ENCODE results near the gene NUP35. TPM values are rescaled to one million over a fixed set of nuclear protein-coding genes. Genes with fewer than 3 reads are reported as not detected.

The NUP35 gene
- total RNA-seq, 1 experiment from 2014 or later, result 33.4 TPM

DNA sequence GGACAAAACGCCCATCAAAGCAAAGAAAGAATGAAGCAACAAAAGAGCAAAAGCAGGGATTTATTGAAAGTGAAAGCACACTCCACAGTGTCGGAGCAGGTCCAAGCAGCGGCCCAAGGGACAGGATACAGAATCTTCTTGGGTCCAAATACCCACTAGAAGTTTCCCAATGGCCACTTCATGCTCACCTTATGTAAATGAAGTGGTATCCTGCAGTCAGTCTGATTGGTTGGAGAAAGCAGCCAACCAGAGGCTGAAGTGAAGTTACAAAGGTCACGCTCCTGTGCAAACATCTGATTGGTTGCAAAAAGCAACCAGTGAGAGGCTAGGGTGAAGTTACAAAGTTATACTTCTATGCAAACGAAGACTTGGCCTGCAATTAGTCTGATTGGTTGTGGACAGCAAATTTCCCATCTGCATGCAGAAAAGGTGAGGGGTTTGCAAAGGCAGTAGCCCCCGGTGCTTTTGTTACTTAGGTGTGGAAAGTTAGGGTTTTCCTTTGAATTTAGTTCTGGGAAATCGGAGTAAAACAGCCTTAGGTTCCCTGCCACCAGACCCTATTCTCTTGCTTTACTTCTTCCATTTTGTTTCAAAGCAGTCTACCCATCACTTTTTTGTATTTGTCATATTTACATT lies 32.8 kb upstream of the NUP35 start (continued):
- TF ChIP-seq, protein P1, sequence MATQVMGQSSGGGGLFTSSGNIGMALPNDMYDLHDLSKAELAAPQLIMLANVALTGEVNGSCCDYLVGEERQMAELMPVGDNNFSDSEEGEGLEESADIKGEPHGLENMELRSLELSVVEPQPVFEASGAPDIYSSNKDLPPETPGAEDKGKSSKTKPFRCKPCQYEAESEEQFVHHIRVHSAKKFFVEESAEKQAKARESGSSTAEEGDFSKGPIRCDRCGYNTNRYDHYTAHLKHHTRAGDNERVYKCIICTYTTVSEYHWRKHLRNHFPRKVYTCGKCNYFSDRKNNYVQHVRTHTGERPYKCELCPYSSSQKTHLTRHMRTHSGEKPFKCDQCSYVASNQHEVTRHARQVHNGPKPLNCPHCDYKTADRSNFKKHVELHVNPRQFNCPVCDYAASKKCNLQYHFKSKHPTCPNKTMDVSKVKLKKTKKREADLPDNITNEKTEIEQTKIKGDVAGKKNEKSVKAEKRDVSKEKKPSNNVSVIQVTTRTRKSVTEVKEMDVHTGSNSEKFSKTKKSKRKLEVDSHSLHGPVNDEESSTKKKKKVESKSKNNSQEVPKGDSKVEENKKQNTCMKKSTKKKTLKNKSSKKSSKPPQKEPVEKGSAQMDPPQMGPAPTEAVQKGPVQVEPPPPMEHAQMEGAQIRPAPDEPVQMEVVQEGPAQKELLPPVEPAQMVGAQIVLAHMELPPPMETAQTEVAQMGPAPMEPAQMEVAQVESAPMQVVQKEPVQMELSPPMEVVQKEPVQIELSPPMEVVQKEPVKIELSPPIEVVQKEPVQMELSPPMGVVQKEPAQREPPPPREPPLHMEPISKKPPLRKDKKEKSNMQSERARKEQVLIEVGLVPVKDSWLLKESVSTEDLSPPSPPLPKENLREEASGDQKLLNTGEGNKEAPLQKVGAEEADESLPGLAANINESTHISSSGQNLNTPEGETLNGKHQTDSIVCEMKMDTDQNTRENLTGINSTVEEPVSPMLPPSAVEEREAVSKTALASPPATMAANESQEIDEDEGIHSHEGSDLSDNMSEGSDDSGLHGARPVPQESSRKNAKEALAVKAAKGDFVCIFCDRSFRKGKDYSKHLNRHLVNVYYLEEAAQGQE (IDR thresholded peaks at IDR 0.05; ENCODE audit: low read depth), result no peak
- TF ChIP-seq EGR1 (IDR thresholded peaks at IDR 0.05; ENCODE audit: low read depth) (no peak), EZH2phosphoT487 (IDR thresholded peaks at IDR 0.05; ENCODE audit: borderline replicate concordance) (no peak), RAD21 (IDR thresholded peaks at IDR 0.05; ENCODE audit: low read depth) (no peak), CBX3 (IDR thresholded peaks at IDR 0.05; ENCODE audit: low read depth) (no peak), POLR2A (IDR thresholded peaks at IDR 0.05; ENCODE audit: borderline replicate concordance, extremely low read depth, insufficient read depth, insufficient read length) (no peak), SRF (IDR thresholded peaks at IDR 0.05; ENCODE audit: low read depth) (no peak), SP1 (IDR thresholded peaks at IDR 0.05; ENCODE audit: low read depth) (no peak)
- TF ChIP-seq, protein P2, sequence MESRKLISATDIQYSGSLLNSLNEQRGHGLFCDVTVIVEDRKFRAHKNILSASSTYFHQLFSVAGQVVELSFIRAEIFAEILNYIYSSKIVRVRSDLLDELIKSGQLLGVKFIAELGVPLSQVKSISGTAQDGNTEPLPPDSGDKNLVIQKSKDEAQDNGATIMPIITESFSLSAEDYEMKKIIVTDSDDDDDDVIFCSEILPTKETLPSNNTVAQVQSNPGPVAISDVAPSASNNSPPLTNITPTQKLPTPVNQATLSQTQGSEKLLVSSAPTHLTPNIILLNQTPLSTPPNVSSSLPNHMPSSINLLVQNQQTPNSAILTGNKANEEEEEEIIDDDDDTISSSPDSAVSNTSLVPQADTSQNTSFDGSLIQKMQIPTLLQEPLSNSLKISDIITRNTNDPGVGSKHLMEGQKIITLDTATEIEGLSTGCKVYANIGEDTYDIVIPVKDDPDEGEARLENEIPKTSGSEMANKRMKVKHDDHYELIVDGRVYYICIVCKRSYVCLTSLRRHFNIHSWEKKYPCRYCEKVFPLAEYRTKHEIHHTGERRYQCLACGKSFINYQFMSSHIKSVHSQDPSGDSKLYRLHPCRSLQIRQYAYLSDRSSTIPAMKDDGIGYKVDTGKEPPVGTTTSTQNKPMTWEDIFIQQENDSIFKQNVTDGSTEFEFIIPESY (IDR thresholded peaks at IDR 0.05; ENCODE audit: extremely low read depth, insufficient replicate concordance, low read length), result no peak
- TF ChIP-seq, protein P3, sequence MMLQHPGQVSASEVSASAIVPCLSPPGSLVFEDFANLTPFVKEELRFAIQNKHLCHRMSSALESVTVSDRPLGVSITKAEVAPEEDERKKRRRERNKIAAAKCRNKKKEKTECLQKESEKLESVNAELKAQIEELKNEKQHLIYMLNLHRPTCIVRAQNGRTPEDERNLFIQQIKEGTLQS (IDR thresholded peaks at IDR 0.05), result no peak
